ENCODE data around the gene PRKCZ.

DNA sequence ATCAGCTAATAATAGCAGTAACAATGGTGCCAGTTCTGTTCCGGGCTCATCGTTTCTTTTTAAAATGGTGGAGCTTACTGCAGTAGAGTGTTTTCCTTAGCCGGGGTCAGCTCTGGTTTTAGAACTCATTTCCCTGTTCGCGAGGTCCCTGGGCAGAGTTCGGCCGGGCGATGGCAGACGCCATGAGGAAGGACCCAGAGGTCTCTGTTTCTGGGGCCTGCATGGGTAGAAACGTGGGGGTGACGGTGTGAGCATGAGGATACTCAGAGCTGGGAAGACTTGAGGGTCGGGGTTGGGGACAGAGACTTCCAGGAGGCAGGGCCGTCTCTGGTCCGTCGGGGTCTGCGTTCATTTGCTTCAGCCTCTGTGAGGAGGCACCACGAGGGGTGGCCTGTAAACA lies 38.8 kb downstream of the PRKCZ start:
- TF ChIP-seq TAF1 (IDR thresholded peaks at IDR 0.05; ENCODE audit: borderline replicate concordance, insufficient read depth, low read length) (no peak), POLR2AphosphoS5 (IDR thresholded peaks at IDR 0.05; ENCODE audit: low read depth, low read length) (no peak), FOXP2 (optimal IDR thresholded peaks at IDR 0.05; ENCODE audit: borderline replicate concordance, extremely low read depth, extremely low read length, insufficient read depth) (no peak)
- TF ChIP-seq, protein P1, sequence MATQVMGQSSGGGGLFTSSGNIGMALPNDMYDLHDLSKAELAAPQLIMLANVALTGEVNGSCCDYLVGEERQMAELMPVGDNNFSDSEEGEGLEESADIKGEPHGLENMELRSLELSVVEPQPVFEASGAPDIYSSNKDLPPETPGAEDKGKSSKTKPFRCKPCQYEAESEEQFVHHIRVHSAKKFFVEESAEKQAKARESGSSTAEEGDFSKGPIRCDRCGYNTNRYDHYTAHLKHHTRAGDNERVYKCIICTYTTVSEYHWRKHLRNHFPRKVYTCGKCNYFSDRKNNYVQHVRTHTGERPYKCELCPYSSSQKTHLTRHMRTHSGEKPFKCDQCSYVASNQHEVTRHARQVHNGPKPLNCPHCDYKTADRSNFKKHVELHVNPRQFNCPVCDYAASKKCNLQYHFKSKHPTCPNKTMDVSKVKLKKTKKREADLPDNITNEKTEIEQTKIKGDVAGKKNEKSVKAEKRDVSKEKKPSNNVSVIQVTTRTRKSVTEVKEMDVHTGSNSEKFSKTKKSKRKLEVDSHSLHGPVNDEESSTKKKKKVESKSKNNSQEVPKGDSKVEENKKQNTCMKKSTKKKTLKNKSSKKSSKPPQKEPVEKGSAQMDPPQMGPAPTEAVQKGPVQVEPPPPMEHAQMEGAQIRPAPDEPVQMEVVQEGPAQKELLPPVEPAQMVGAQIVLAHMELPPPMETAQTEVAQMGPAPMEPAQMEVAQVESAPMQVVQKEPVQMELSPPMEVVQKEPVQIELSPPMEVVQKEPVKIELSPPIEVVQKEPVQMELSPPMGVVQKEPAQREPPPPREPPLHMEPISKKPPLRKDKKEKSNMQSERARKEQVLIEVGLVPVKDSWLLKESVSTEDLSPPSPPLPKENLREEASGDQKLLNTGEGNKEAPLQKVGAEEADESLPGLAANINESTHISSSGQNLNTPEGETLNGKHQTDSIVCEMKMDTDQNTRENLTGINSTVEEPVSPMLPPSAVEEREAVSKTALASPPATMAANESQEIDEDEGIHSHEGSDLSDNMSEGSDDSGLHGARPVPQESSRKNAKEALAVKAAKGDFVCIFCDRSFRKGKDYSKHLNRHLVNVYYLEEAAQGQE (IDR thresholded peaks at IDR 0.05; ENCODE audit: insufficient read depth in 1 of 2, low read depth in 2 of 2, low read length in 2 of 2): no peak

Data from PFSK-1 (cell line).